ENCODE results near the gene CAPN8. TPM values are rescaled to one million over a fixed set of nuclear protein-coding genes. Genes with fewer than 3 reads are reported as not detected.

The CAPN8 gene
- total and polyA plus RNA-seq, 2 experiments from 2014 or later = 0.15 TPM; not detected in 1

- Histone ChIP-seq H3K9me3 (ENCODE audit: low read depth) (no peaks in the 10 kb centered on the region), H3K36me3 (no peaks in the 10 kb centered on the region), H3K4me3 (no peak overlapping the region), H3K27me3 (no peaks in the 10 kb centered on the region), H3K27ac (no peak overlapping the region), H3K4me1 (ENCODE audit: low read depth) (no peaks in the 10 kb centered on the region)
- TF ChIP-seq CTCF (IDR thresholded peaks at IDR 0.05; ENCODE audit: low read depth, low read length) = no peak
- DNase-seq (ENCODE audit: low read depth in 1 of 2, low spot score in 1 of 2) = no peak
Measured at GRCh38 chr1:223651291-223651991, 14.1 kb downstream of the CAPN8 start.

GRCh38 chr1:223650465-223650864 lies 15.0 kb downstream of the CAPN8 start:
- no peak overlapping the region for H3K4me3 ChIP-seq
- no peaks in the 10 kb centered on the region for H3K27me3 ChIP-seq
- no peaks in the 10 kb centered on the region for H3K4me1 ChIP-seq (ENCODE audit: low read depth)
- no peak for DNase-seq (ENCODE audit: low read depth in 1 of 2, low spot score in 1 of 2)
- H3K36me3 ChIP-seq = no peaks in the 10 kb centered on the region
- TF ChIP-seq CTCF (IDR thresholded peaks at IDR 0.05; ENCODE audit: low read depth, low read length) = no peak
- H3K9me3 ChIP-seq (ENCODE audit: low read depth) = no peaks in the 10 kb centered on the region
- H3K27ac ChIP-seq = no peak overlapping the region

- DNase-seq (ENCODE audit: low read depth in 1 of 2, low spot score in 1 of 2) = no peak
- H3K9me3 ChIP-seq (ENCODE audit: low read depth) = no peaks in the 10 kb centered on the region
- no peak for TF ChIP-seq CTCF (IDR thresholded peaks at IDR 0.05; ENCODE audit: low read depth, low read length)
- H3K4me3 ChIP-seq = no peak overlapping the region
- H3K4me1 ChIP-seq (ENCODE audit: low read depth) = no peaks in the 10 kb centered on the region
- H3K27me3 ChIP-seq = no peaks in the 10 kb centered on the region
- H3K27ac ChIP-seq = no peak overlapping the region
- no peaks in the 10 kb centered on the region for H3K36me3 ChIP-seq
Measured at GRCh38 chr1:223649222-223649621, 16.3 kb downstream of the CAPN8 start.

GRCh38 chr1:223647249-223647648 lies 18.3 kb downstream of the CAPN8 start:
- no peaks in the 10 kb centered on the region for H3K27me3 ChIP-seq
- TF ChIP-seq CTCF (IDR thresholded peaks at IDR 0.05; ENCODE audit: low read depth, low read length) = no peak
- H3K9me3 ChIP-seq (ENCODE audit: low read depth) = no peaks in the 10 kb centered on the region
- no peak for DNase-seq (ENCODE audit: low read depth in 1 of 2, low spot score in 1 of 2)
- no peak overlapping the region for H3K27ac ChIP-seq
- H3K36me3 ChIP-seq = no peaks in the 10 kb centered on the region
- H3K4me1 ChIP-seq (ENCODE audit: low read depth) = peaks cover 13% of the 10 kb centered on the region
- H3K4me3 ChIP-seq = no peak overlapping the region

- H3K27ac ChIP-seq = no peak overlapping the region
- no peak overlapping the region for H3K4me3 ChIP-seq
- TF ChIP-seq CTCF (IDR thresholded peaks at IDR 0.05; ENCODE audit: low read depth, low read length) = no peak
- H3K9me3 ChIP-seq (ENCODE audit: low read depth) = no peaks in the 10 kb centered on the region
- no peak for DNase-seq (ENCODE audit: low read depth in 1 of 2, low spot score in 1 of 2)
- no peaks in the 10 kb centered on the region for H3K27me3 ChIP-seq
- H3K4me1 ChIP-seq (ENCODE audit: low read depth) = peaks cover 25% of the 10 kb centered on the region
- no peaks in the 10 kb centered on the region for H3K36me3 ChIP-seq
Measured at GRCh38 chr1:223645903-223646302, 19.6 kb downstream of the CAPN8 start.
